T-helper 2 cell treated with Interferon-gamma antibody and Interleukin-4, amounts not matched to agents 100 ng/mL and 5 ng/mL, for 36 hours (primary cell): ENCODE measurements around the gene FAT1. TPM values are rescaled to one million over a fixed set of nuclear protein-coding genes. Genes with fewer than 3 reads are reported as not detected.

Experiments
- intact Hi-C: fragments of 100-400 bp; cut with micrococcal nuclease; formaldehyde crosslinking; loops from one replicate; pipeline ENCODE4 v1.15.1; 2023
- total RNA-seq: library from RNA; stranded (reverse); gene quantifications from 2 replicates; pipeline ENCODE4 v1.2.3, GENCODE V29; 2022

Gene FAT1
- total RNA-seq, 1 donor from 2014 or later, result 0.39 TPM

DNA sequence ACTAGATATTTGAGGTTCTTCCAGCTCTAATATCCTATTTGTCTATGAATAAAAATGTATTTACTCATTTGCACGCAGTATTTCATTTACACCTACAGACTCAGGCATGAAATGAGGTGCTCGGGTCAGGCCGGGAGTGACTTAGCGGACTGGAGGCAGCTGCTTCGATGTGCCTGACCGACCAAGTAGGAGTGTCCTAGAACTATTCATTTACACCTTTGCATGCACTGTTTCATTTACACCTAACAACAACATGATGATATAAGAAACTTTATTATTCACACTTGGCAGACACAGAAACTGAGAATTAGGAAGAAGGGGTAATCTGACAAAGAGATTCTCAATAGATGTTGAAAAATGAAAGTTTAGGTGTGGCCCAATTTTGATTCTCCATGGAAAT lies 28.7 kb upstream of the FAT1 start:
- intact Hi-C loops, result no loop called here

GRCh38 chr4:186749611-186750281 lies 26.1 kb upstream of the FAT1 start:
- intact Hi-C loops, result no loop called here

DNA sequence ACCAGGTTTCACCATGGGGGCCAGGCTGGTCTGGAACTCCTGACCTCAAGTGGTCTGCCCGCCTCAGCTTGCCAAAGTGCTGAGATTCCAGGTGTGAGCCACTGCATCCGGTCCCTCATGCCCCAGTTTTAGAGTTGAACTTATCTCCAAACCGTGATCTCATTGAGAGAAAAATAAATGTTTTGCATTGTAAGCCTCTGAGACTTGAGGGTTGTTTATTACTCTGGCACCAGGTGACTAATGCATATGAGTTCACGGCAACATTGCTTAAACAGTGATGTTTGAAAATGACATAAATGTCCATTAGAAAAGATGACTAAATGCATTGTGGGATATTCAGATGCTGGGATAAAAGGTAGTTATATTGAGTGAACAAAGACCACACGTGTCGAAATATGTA lies 22.9 kb upstream of the FAT1 start:
- intact Hi-C loops, result no loop called here

GRCh38 chr4:186743261-186743660 lies 19.6 kb upstream of the FAT1 start:
- intact Hi-C loops, result no loop called here

DNA sequence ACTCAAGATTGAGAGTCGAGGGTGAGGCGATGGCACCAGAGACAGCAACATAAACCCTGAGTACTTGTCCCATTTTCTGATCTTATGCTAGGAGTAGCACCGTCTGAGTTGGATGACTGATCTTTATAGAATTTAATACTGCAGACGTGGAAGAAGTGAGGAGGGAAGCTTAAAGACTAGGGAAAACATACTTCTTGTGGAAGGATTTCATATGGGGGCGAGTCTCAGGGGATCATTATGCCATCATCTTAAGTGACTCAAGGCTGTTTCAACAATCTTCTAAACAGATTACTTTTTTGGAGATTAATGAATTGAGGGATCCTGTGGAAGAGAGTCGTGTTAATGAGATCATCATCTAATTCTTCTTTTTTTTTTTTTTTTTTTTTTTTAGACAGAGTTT lies 17.2 kb upstream of the FAT1 start:
- intact Hi-C loops, result no loop called here

GRCh38 chr4:186739802-186740434 lies 16.3 kb upstream of the FAT1 start:
- intact Hi-C loops, result no loop called here

DNA sequence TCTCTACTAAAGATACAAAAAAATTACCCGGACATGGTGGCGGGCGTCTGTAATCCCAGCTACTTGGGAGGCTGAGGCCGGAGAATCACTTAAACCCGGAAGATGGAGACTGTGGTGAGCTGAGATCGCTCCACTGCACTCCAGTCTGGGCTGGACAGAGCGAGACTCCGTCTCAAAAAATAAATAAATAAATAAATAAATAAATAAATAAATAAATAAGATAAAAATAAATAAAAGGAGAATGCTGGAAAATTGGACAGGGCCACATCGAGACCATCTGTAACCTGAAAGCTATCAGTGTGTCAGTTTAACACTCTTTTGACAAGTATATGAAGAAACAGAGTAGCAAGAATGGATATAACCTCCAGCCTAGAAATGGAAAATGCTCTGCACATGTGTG lies 15.7 kb upstream of the FAT1 start:
- intact Hi-C loops, result no loop called here

DNA sequence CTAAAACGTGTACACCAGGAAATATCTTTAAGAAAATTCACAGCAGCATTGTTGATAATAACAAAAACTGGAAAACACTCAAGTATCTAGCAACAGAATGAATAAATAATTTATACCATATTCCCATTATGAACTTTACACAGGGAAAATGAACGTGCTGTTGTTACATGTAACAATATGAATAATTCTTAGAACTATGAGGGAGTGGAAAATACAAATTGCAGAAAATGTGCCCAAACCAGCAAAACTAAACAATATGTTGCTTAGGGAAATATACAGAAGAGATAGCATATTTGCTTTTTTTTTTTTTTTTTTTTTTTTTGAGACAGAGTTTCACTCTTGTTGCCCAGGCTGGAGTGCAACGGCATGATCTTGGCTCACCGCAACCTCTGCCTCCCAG lies 14.8 kb upstream of the FAT1 start:
- intact Hi-C loops, result no loop called here

DNA sequence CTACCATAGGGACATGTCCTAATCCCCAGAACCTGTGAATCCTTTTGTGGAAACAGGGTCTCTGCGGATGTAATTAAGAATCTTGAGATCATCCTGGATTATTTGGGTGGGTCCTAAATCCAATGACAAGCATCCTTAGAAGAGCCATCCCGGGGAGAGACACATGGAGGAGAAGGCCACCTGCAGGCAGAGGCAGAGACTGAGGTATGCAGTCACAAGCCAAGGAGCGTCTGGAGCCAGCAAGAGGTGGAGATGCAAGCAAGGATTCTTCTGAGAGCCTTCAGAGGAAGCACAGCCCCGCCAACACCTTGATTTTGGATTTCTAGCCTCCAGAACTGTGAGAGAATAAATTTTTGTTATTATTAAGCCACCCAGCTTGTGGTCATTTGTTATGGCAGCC lies 13.8 kb upstream of the FAT1 start:
- intact Hi-C loops, result no loop called here

DNA sequence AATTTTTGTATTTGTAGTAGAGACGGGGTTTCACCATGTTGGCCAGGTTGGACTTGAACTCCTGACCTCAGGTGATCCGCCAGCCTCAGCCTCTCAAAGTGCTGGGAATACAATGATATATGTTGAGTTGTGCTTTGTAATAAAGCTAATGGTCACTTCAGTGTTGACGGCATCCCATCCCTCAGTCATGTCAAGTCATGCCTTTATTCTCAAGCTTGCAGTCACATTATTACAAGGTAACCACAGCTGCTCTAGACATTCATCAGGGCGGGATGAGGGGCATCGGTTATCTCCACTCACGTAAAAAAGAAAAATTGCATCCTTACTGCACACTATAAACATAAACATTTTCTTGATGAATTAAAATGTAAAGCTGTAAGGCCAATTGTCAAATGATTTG lies 12.8 kb upstream of the FAT1 start:
- intact Hi-C loops, result no loop called here

GRCh38 chr4:186734251-186734650 lies 10.6 kb upstream of the FAT1 start:
- intact Hi-C loops, result no loop called here

- intact Hi-C loops, result no loop called here
Observed at GRCh38 chr4:186733778-186734177, 10.1 kb upstream of the FAT1 start.

GRCh38 chr4:186730621-186731020 lies 7.0 kb upstream of the FAT1 start:
- intact Hi-C loops, result no loop called here

DNA sequence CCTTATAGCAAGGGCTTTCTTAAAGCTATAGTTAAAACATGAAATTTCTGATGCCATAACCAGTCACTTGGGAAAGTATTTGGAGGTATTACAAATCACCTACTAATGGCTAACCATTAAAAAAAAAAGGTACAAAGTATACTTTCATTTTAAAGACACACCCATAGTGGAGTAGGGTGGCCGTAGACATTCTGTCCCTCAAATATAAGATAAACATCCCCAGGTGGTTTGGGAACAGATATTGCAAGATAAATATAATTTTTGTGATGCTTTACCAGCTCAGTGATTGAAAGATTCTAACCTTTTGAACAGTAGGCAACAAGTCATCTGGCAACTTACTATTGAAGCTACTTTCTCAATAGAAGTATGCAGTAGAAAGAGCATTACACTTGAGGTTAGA lies 6.2 kb upstream of the FAT1 start:
- intact Hi-C loops, result loop anchor here (10.0 kb wide), 1 partner anchor 1715 kb away; the partner anchor contains the start of gene HELT

- intact Hi-C loops, result loop anchor here (10.0 kb wide), 1 partner anchor 1714 kb away; the partner anchor contains the start of gene HELT
Observed at GRCh38 chr4:186728631-186729271, 5.1 kb upstream of the FAT1 start.

DNA sequence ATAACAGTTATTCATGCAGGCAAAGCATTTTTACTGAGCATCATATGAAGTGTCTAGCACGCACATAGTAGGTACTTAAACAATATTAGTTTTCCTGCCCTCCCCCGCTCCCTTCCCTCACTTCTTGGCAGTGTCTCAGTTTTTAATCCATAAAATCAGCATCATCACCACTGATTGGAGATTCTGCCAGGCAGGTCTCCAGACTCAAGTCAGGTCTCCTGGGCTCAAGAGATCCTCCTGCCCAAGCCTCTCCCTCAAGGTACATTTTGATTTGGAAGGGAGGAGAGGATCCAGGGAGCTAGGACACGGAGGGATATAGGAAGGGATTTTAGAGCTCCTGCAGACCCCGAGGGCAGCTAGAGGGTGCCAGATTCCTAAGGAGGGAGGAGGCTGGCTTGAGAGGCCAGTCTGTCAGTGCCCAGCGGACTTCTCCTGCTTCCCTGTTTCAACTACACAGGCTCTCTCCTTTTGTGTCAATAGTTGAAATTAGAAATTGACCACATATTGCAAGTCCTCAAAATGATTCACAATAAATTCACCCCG lies 4.4 kb upstream of the FAT1 start:
- intact Hi-C loops, result loop anchor here (10.0 kb wide), 1 partner anchor 1713 kb away; the partner anchor contains the start of gene HELT

DNA sequence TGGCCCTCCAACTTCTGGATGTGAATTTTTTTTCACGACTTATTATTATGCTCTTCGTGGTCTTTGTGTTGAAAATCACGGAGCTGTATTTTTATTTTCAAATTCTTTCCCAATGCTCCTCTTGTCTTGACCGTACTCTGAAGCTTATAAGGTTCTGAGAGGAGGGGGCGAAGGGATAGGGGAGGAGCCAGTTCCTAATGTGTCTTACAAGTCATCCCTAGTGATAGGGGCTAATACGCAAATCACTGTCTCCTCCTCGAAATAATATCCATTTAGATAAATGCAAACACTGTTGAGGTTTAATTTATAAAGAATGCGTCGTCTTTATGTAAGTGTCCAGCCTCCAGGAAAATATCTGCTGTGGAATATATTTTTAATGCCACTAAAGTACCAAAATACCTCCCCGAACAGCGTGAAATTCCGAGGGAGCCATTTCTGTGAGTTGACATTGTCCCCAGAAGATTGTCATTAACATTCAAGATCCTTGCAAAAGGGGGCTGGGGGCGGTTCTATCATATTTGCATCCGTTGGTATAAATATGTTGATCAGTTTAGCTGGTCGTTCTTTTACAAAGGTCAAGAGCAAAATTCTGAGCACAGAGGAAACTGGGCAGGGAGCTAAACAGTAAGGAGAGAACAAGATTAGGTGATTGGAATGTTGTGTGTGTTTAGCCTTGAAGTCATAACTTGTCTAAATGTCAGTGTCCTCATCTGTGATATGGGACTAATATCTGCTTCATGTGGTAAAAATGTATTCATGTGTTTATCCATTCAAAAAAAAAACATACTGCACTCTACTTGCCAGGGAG lies 3.7 kb upstream of the FAT1 start:
- intact Hi-C loops, result loop anchor here (10.0 kb wide), 1 partner anchor 1713 kb away; the partner anchor contains the start of gene HELT

GRCh38 chr4:186726426-186727168 lies 2.9 kb upstream of the FAT1 start:
- intact Hi-C loops, result loop anchor here (10.0 kb wide), 1 partner anchor 1712 kb away; the partner anchor contains the start of gene HELT

DNA sequence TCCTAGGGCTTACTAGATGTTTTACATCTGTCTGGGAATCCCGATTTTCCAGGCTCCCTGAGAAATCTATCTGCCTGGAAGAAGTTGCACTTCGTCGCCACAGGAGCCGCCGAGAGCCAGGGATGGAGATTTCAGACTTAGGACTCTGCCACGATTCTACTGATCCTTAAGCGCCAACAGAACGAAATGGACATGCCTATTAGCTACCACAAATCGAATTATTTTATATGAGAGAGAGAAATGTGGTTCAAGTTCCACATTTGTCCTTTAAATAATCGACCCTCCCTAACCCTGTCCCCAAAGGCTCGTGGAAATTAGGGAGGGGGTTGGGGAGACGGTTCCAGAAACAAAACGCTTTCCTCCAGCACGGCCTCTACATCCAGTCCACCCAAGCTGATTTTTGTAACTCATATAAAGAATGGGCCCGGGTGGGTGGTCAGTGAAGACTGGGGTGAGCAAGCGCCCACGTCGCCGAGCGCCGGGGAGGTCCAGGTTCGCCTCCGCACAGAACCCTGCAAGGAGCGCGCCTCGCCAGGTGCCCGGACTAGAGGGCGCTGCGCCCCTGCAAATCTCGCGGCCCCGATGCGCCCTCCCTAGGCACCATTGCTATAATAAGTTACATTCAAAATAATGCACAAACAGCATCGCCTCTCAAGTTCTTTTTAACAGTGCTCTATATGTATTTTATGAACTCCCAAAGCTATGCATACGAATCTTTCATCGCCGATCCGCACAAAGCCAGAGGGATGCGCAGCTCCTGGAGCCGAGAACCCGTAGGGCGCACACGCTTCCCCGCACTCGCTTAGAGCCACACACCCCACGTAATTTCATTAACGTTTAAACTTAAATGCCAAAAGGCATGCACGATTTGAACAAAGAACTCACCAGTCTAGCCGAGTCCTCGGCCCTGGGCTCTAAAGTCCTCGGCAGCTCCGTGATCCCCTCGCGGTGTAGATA lies 2.1 kb upstream of the FAT1 start:
- intact Hi-C loops, result loop anchor here (10.0 kb wide), 1 partner anchor 1711 kb away; the partner anchor contains the start of gene HELT
